GM21367 (cell line): ENCODE results near the gene AMN.

Source experiments
- ATAC-seq: cut with Tn5 transposase; IDR thresholded peaks from one replicate; pipeline ENCODE4 v1.9.1; 2021; ENCODE audit not compliant: unreplicated experiment

The AMN gene

GRCh38 chr14:102927878-102928411, 5.5 kb downstream of the AMN start:
- ATAC-seq: no peak

DNA sequence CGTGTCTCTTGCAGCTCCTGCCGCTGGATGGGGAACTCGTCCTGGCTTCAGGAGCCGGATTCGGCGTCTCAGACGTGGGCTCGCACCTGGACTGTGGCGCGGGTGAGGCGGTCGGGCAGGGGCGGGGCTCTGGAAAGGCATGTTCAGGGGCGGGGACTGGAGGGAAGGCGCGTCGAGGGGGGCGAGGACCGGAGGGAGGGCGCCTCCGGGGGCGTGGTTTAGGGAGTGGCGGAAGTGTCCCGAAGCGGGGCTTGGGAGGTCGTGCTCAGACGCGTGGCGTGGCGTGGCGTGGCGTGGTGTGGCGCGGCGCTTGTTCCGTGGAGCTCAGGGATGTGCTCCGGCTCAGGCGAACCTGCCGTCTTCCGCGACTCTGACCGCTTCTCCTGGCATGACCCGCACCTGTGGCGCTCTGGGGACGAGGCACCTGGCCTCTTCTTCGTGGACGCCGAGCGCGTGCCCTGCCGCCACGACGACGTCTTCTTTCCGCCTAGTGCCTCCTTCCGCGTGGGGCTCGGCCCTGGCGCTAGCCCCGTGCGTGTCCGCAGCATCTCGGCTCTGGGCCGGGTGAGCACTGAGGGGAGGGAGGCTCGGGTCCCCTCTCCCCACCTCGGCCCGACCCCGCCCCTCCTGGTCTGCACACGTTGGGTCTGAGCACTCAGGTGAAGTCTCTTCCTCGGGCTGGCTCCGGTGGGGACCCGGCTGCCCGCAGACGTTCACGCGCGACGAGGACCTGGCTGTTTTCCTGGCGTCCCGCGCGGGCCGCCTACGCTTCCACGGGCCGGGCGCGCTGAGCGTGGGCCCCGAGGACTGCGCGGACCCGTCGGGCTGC, 6.2 kb downstream of the AMN start:
- peak; percentile 61 for ATAC-seq

DNA sequence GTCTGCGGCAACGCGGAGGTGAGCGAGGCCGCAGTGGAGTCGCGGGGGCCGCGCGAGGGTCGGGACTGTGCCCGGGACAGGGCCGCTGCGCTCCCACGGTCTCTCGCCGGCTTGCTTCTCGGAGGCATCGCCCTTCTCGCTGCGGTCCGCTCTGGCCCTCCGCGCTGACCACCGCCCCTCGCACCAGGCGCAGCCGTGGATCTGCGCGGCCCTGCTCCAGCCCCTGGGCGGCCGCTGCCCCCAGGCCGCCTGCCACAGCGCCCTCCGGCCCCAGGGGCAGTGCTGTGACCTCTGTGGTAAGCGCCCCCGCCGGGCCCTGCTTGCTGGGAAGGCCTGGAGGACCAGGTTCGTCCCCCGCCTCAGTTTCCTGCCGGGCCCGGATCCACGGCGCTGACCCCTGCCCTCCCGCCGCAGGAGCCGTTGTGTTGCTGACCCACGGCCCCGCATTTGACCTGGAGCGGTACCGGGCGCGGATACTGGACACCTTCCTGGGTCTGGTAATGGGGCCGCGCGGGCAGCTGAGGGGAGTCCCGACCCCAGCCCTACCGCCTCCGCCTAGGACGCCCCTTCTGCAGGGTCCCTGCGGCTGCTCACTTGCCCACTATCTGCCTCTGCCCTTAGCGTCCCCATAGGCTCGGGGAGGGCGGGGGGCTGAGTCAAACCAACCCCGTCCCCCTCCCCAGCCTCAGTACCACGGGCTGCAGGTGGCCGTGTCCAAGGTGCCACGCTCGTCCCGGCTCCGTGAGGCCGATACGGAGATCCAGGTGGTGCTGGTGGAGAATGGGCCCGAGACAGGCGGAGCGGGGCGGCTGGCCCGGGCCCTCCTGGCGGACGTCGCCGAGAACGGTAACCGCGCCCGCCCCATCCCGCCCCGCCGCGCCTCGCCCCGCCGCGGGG, 7.0 kb downstream of the AMN start:
- no peak for ATAC-seq

DNA sequence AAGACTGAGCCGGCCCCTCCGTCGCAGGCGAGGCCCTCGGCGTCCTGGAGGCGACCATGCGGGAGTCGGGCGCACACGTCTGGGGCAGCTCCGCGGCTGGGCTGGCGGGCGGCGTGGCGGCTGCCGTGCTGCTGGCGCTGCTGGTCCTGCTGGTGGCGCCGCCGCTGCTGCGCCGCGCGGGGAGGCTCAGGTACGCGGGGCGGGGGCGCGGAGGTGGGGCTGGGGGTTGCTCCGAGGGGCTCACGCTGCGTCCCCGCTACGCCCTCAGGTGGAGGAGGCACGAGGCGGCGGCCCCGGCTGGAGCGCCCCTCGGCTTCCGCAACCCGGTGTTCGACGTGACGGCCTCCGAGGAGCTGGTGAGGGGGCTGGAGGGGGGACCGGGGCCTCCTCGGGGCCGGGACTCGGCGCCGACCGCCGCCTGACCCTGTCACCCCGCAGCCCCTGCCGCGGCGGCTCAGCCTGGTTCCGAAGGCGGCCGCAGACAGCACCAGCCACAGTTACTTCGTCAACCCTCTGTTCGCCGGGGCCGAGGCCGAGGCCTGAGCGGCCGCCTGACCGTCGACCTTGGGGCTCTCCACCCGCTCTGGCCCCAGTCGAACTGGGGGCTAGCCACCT, 7.8 kb downstream of the AMN start:
- ATAC-seq: no peak

DNA sequence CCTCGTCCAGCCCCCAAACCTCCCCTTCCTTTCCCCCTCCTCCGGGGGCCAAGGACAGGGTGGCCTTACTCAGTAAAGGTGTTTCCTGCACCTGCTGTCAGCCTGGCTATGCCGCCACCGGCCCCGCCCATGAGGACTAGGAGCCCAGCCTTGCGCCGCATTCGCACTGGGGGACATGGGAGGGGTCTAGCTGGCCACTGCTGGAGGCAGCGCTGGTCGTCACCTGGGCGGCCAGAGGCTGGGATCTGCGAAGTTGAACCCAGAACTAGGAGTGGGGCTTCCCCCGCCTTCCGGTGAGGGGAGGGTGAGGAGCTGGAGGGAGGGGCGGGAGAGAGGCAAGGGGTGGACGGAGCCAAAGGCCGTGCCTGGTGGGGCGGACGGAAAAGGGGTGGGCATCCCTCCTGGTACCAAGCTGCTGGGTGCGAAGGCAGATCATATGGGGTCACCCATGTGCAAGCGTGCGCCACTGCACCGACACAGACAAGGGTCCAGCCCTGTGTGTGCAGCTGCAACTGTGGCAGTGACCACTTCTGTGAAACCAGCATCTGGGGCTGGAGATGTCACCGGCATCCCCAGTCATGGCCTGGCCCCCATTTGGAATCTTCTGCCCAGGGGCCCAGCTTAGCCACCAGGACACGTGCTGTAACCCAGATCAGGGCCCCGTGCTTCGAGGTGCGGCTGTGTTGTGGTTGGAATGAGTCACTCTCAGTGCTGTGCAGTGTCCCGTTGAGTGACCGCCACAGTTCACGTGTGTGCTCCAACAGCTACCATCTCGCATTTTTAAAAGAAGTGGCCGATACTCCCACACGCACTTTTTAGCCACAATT, 8.5 kb downstream of the AMN start:
- ATAC-seq: no peak

DNA sequence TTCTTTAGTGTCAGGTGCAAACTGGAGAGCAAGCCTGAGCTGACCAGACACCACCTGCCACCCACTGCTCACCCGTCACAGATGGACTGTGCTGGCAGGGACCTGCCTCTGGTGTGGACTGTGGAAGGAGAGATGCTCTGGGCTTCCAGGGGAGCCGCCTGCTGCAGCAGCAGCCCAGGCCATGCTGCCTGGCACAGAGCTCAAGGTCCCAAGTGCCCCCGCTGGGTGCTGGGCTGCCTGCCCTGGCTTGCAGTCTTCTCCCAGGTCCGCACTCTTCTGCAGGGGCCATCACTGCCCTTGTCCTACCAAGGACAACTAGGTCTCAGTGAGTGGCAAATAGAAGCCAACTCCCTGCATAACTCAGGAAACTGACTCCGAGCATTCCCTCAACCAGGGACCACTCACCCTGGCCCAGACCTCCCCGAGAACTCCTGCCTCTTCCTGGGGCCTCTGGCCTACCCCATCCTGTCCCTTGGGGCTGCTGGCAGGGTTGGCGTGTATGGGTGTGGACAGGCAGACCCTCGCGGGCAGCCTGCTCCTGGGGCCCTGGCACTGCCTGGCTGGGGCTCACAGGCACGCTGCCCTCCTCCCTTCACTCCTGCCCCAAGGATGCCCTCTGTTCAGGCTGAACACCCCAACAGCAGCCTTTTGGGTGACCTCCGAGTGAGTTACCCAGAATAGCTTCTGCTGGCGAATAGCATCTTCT, 9.3 kb downstream of the AMN start:
- no peak for ATAC-seq

GRCh38 chr14:102932484-102933248, 10.2 kb downstream of the AMN start:
- ATAC-seq: no peak

DNA sequence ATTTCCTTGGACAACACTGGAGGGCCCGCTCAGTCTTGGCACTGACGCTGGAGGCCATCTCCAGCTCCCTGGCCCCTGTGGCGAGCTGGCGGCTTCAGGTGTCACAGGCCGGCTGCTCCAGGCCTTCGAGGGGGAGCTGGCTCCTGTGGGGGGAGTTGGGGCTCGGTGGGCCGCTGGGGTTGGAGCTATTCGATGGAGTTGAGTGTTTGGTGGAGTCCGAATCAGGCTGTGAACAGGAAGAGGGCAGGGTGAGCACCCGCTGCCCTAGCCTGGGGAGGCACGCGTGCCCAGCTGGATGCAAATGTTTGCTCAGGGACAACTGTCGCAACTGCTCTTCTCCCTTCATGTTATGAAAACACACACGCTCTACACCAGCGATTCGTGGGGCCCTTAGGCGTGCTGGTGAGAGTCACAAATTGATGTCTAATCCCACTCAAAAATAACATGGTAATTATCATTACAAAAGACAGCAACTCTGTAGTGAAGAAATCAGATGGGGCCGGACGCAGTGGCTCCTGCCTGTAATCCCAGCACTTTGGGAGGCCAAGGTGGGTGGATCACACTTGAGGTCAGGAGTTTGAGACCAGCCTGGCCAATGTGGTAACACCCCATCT, 11.3 kb downstream of the AMN start:
- no peak for ATAC-seq

GRCh38 chr14:102935756-102936155, 13.3 kb downstream of the AMN start:
- no peak for ATAC-seq

- no peak for ATAC-seq
These were observed 15.1 kb downstream of the AMN start for GRCh38 chr14:102937331-102938175.

DNA sequence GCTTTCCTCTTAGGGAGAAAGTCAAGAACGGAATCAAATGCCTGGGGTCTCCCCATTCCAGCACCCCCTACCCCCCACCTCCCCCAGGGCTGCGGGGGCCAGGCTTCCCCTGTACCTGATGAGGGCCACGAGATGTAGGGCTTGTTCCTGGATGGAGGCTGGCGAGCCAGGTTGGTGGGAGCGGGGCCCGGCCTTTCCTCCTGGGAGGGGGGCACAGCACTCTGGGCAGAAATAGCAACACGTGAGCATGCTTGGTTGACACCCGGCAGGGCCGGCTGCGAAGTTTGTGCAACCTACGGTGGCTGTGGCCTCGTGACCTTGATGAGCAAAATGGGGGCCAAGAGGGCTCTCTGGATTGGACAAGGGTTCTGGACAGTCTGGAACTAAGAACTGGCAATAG, 15.7 kb downstream of the AMN start:
- no peak for ATAC-seq

DNA sequence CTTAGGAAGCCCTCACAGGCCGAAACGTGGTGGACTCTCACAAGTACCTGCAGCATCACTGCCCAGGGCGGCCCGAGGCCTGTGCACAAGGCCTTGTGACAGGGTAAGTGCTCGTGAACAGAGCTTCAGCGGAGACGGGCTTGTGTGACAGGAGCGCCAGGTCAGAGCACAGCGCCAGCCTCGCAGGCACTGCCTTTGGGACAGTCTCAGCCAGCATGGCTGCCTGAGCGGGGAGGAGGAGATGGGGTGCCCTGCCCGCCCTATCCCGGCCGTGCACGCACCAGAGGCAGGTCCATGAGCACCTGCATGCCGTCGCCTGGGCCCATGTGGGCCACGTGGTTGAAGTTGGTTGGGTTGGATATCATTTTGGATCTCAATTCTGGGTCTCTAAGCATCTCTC, 16.9 kb downstream of the AMN start:
- no peak for ATAC-seq

GRCh38 chr14:102939820-102940561, 17.5 kb downstream of the AMN start:
- no peak for ATAC-seq

GRCh38 chr14:102940729-102941362, 18.4 kb downstream of the AMN start:
- ATAC-seq: no peak

GRCh38 chr14:102941419-102942011, 19.1 kb downstream of the AMN start:
- no peak for ATAC-seq

DNA sequence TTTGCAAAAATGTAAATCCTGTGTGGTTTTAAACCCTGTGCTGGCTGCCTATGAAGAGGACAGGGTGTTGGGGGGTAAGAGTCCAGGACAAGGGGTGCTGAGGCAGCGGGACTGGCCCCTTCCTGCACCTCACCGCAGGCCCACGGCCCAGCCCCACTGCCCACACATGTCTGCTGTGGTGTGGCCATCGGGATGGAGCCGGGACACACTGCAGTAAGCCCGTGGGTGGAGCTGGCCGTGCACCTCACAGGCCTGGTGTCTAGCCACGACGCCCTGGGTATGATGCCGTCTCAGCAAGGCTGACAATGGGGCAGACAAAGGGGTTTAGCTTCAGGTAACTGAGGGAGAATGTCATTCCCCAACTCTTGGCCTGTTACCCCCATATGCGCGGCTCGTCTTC, 19.6 kb downstream of the AMN start:
- ATAC-seq: no peak
